PFSK-1 (cell line): Measurements from ENCODE around the gene OR52A5.

Experiments
- POLR2AphosphoS5 ChIP-seq: IDR thresholded peaks from 2 replicates; pipeline ENCODE4 v1.6.1; 2012; ENCODE audit warnings: low read depth, mild to moderate bottlenecking, control low read depth, low read length, moderate library complexity
- TAF1 ChIP-seq: IDR thresholded peaks from 2 replicates; pipeline ENCODE4 v1.6.1; 2012; ENCODE audit warnings: low read length, control low read depth, borderline replicate concordance; ENCODE audit not compliant: insufficient read depth

GRCh38 chr11:5137014-5137413 lies 1.1 kb downstream of the OR52A5 start:
- TF ChIP-seq TAF1 (no peak), POLR2AphosphoS5 (no peak)
